ENCODE results near the gene MYO1B. TPM values are rescaled to one million over a fixed set of nuclear protein-coding genes. Genes with fewer than 3 reads are reported as not detected.
A peak's percentile ranks its signal among the peaks of the same experiment; 100 is the strongest.

MYO1B gene
- total and polyA plus RNA-seq, 10 of the 15 experiments (the other 5 are each of a cell fraction or from before 2014, with no cell fraction given), result 0.10 to 4.2 (median 1.6) TPM

DNA sequence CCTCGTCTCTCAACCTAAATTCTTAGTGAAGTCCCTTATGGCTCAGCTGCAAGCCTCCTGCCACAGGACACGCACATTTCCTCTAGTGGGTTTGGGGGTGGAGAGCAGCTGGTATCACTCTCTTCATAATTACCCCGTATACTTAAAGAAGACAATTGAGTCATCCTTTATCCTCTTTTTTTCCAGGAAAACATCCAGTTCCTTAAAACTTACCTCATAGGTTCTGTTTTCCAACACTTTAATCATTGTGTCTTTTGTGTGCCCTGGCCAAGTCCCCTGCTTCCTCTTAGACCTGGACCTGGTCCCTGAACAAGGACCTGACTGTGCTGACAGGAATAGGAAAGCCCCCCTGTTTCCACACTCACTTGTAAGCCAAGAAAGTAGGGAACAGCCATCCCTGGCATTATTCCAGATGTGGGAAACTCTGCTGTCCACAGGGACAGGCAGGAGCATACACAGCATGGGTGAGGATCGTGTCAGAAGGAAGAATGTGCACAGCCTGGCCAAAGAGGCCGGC is 42.3 kb upstream of the MYO1B start:
- WGBS (ENCODE audit: insufficient coverage, insufficient replicate concordance, low lambda C conversion rate, missing lambda C conversion rate), result 57% methylated on average over 5 of the region's 5 CpGs
- DNase-seq (ENCODE audit: low read depth, low spot score) (no peak), FAIRE-seq (no peak), ATAC-seq (peak; percentile 52)
- H3K36me3 ChIP-seq (ENCODE audit: control insufficient read depth in 2 of 2, insufficient read depth in 2 of 2, low read length in 1 of 2), result no peaks in the 10 kb centered on the region
- no peak overlapping the region for H3K9ac ChIP-seq (ENCODE audit: control insufficient read depth, insufficient read depth, low read length)
- no peaks in the 10 kb centered on the region for H4K20me1 ChIP-seq (ENCODE audit: control insufficient read depth, insufficient read depth)
- no peak overlapping the region for H3K4me3 ChIP-seq
- no peak overlapping the region for H2AFZ ChIP-seq (ENCODE audit: control insufficient read depth, low read depth, low read length)
- no peak for TF ChIP-seq IKZF1 (conservative IDR thresholded peaks at IDR 0.05)
- no peak for TF ChIP-seq ESRRA (IDR thresholded peaks at IDR 0.05; ENCODE audit: low read length)
- TF ChIP-seq TARDBP (IDR thresholded peaks at IDR 0.05; ENCODE audit: borderline replicate concordance), result no peak
- TF ChIP-seq, protein P1, sequence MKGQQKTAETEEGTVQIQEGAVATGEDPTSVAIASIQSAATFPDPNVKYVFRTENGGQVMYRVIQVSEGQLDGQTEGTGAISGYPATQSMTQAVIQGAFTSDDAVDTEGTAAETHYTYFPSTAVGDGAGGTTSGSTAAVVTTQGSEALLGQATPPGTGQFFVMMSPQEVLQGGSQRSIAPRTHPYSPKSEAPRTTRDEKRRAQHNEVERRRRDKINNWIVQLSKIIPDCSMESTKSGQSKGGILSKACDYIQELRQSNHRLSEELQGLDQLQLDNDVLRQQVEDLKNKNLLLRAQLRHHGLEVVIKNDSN (IDR thresholded peaks at IDR 0.05; ENCODE audit: borderline replicate concordance, extremely low read length, insufficient read depth, low read depth, low read length), result no peak
- TF ChIP-seq ASH2L (IDR thresholded peaks at IDR 0.05; ENCODE audit: borderline replicate concordance, low read depth), result no peak
- no peak for TF ChIP-seq ZNF274 (IDR thresholded peaks at IDR 0.05; ENCODE audit: insufficient read depth, insufficient read length)
- TF ChIP-seq, protein P2, sequence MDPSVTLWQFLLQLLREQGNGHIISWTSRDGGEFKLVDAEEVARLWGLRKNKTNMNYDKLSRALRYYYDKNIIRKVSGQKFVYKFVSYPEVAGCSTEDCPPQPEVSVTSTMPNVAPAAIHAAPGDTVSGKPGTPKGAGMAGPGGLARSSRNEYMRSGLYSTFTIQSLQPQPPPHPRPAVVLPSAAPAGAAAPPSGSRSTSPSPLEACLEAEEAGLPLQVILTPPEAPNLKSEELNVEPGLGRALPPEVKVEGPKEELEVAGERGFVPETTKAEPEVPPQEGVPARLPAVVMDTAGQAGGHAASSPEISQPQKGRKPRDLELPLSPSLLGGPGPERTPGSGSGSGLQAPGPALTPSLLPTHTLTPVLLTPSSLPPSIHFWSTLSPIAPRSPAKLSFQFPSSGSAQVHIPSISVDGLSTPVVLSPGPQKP (IDR thresholded peaks at IDR 0.05; ENCODE audit: low read depth, low read length), result no peak
- TF ChIP-seq, protein P3, sequence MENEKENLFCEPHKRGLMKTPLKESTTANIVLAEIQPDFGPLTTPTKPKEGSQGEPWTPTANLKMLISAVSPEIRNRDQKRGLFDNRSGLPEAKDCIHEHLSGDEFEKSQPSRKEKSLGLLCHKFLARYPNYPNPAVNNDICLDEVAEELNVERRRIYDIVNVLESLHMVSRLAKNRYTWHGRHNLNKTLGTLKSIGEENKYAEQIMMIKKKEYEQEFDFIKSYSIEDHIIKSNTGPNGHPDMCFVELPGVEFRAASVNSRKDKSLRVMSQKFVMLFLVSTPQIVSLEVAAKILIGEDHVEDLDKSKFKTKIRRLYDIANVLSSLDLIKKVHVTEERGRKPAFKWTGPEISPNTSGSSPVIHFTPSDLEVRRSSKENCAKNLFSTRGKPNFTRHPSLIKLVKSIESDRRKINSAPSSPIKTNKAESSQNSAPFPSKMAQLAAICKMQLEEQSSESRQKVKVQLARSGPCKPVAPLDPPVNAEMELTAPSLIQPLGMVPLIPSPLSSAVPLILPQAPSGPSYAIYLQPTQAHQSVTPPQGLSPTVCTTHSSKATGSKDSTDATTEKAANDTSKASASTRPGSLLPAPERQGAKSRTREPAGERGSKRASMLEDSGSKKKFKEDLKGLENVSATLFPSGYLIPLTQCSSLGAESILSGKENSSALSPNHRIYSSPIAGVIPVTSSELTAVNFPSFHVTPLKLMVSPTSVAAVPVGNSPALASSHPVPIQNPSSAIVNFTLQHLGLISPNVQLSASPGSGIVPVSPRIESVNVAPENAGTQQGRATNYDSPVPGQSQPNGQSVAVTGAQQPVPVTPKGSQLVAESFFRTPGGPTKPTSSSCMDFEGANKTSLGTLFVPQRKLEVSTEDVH (IDR thresholded peaks at IDR 0.05; ENCODE audit: low read depth, partially characterized antibody), result no peak
- TF ChIP-seq, protein P4, sequence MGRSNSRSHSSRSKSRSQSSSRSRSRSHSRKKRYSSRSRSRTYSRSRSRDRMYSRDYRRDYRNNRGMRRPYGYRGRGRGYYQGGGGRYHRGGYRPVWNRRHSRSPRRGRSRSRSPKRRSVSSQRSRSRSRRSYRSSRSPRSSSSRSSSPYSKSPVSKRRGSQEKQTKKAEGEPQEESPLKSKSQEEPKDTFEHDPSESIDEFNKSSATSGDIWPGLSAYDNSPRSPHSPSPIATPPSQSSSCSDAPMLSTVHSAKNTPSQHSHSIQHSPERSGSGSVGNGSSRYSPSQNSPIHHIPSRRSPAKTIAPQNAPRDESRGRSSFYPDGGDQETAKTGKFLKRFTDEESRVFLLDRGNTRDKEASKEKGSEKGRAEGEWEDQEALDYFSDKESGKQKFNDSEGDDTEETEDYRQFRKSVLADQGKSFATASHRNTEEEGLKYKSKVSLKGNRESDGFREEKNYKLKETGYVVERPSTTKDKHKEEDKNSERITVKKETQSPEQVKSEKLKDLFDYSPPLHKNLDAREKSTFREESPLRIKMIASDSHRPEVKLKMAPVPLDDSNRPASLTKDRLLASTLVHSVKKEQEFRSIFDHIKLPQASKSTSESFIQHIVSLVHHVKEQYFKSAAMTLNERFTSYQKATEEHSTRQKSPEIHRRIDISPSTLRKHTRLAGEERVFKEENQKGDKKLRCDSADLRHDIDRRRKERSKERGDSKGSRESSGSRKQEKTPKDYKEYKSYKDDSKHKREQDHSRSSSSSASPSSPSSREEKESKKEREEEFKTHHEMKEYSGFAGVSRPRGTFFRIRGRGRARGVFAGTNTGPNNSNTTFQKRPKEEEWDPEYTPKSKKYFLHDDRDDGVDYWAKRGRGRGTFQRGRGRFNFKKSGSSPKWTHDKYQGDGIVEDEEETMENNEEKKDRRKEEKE (IDR thresholded peaks at IDR 0.05), result no peak
- TF ChIP-seq KLF5 (IDR thresholded peaks at IDR 0.05; ENCODE audit: partially characterized antibody), result no peak
- no peak for TF ChIP-seq CHD1 (IDR thresholded peaks at IDR 0.05; ENCODE audit: low read depth, low read length)
- TF ChIP-seq SP1 (IDR thresholded peaks at IDR 0.05; ENCODE audit: low read depth, low read length), result no peak
- no peak for TF ChIP-seq SMAD5 (IDR thresholded peaks at IDR 0.05; ENCODE audit: low read depth)
- no peak for TF ChIP-seq SMARCA5 (IDR thresholded peaks at IDR 0.05)
- ChIA-PET CTCF (no interaction called here), SMC1A (ENCODE audit: uncharacterized antibody, unreplicated experiment) (no interaction called here), POLR2A (no interaction called here), RAD21 (ENCODE audit: unreplicated experiment) (no interaction called here)
- in situ Hi-C loops (cut with MboI) (no loop called here), intact Hi-C loops (cut with micrococcal nuclease; ENCODE audit: unreplicated experiment) (no loop called here)
- no peak overlapping the region for H3K27ac ChIP-seq (ENCODE audit: control insufficient read depth, insufficient read depth)
- H3K4me2 ChIP-seq (ENCODE audit: control insufficient read depth, insufficient read depth), result no peak overlapping the region
- BruUV-seq (replicated peaks), result no TSS peak
- H3K4me1 ChIP-seq (ENCODE audit: control insufficient read depth, insufficient read depth, low read length), result no peaks in the 10 kb centered on the region
- no peaks in the 10 kb centered on the region for H3K27me3 ChIP-seq (replicated peaks in 1 of 2; ENCODE audit: control insufficient read depth in 2 of 2, insufficient read depth in 2 of 2, low read length in 1 of 2)
- no peaks in the 10 kb centered on the region for H3K79me2 ChIP-seq (ENCODE audit: control insufficient read depth, insufficient read depth, low read length)
- no peaks in the 10 kb centered on the region; the same call in 2 of the 3 replicates for H3K9me3 ChIP-seq (replicated peaks; ENCODE audit: control insufficient read depth, insufficient read depth, low read length)

All from GM12878 (cell line).